ENCODE data around the gene FZD4. TPM values are rescaled to one million over a fixed set of nuclear protein-coding genes. Genes with fewer than 3 reads are reported as not detected.

The FZD4 gene
- total RNA-seq, 6 experiments from 2014 or later = 12.5 to 26.1 (median 17.1) TPM

DNA sequence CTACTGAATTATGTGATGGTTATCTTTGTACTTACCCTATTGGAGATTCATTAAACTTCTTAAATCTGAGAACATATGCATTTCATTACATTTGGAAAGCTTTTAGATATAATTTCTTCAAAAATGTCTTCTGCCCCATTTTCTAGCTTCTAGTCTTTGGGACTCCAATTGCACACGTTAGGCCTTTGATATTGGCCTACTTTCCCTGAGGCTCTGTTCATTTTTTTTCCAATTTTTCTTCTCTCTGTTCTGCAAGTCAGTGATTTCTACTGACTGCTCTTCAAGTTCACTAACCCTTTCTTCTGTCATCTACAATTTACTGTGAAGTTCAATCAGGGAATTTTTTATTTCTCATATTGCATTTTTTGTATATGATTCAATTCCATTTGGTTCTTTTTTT lies 43.0 kb downstream of the FZD4 start:
- H3K9me3 ChIP-seq = no peaks in the 10 kb centered on the region
- no peak overlapping the region for H3K27ac ChIP-seq
- ATAC-seq = no peak
- no peak for DNase-seq
- H3K27me3 ChIP-seq = no peaks in the 10 kb centered on the region
- intact Hi-C loops (cut with DNase I) = no loop called here
- no peaks in the 10 kb centered on the region for H3K36me3 ChIP-seq
- WGBS (ENCODE audit: insufficient coverage, low coverage, low lambda C conversion rate, missing lambda C conversion rate) = 8% methylated on average over 1 of the region's 1 CpG
- TF ChIP-seq POLR2A (IDR thresholded peaks at IDR 0.05) = no peak
- TF ChIP-seq, protein P1, sequence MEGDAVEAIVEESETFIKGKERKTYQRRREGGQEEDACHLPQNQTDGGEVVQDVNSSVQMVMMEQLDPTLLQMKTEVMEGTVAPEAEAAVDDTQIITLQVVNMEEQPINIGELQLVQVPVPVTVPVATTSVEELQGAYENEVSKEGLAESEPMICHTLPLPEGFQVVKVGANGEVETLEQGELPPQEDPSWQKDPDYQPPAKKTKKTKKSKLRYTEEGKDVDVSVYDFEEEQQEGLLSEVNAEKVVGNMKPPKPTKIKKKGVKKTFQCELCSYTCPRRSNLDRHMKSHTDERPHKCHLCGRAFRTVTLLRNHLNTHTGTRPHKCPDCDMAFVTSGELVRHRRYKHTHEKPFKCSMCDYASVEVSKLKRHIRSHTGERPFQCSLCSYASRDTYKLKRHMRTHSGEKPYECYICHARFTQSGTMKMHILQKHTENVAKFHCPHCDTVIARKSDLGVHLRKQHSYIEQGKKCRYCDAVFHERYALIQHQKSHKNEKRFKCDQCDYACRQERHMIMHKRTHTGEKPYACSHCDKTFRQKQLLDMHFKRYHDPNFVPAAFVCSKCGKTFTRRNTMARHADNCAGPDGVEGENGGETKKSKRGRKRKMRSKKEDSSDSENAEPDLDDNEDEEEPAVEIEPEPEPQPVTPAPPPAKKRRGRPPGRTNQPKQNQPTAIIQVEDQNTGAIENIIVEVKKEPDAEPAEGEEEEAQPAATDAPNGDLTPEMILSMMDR (IDR thresholded peaks at IDR 0.05) = no peak
- H3K4me1 ChIP-seq = no peaks in the 10 kb centered on the region
- H3K4me3 ChIP-seq = no peak overlapping the region

DNA sequence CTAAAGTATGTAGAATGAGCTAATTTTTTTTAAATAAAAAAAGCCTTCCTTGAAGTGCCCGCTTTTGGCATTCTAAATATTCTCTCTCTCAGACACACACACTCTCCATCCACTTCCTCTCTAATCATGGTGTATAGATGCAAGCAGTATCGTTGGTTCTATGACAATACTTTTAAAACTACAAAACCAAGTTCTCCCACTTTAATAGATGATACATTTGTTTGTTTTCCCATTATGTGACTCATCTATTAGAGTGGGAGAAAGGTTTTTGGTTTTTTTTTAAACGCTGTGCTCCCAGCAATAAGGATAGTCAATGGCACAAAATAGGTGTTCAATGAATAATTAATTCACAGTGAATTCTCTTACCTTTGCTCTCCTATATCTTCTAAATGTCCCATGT lies 44.6 kb downstream of the FZD4 start:
- no peak for DNase-seq
- Histone ChIP-seq H3K4me1 (no peaks in the 10 kb centered on the region), H3K4me3 (no peak overlapping the region), H3K27ac (no peak overlapping the region), H3K9me3 (no peaks in the 10 kb centered on the region), H3K36me3 (no peaks in the 10 kb centered on the region), H3K27me3 (no peaks in the 10 kb centered on the region)
- ATAC-seq = no peak
- no peak for TF ChIP-seq POLR2A (IDR thresholded peaks at IDR 0.05)
- TF ChIP-seq, protein P1 (IDR thresholded peaks at IDR 0.05) = no peak
- intact Hi-C loops (cut with DNase I) = no loop called here
- 91% methylated on average over 3 of the region's 3 CpGs for WGBS (ENCODE audit: insufficient coverage, low coverage, low lambda C conversion rate, missing lambda C conversion rate)

DNA sequence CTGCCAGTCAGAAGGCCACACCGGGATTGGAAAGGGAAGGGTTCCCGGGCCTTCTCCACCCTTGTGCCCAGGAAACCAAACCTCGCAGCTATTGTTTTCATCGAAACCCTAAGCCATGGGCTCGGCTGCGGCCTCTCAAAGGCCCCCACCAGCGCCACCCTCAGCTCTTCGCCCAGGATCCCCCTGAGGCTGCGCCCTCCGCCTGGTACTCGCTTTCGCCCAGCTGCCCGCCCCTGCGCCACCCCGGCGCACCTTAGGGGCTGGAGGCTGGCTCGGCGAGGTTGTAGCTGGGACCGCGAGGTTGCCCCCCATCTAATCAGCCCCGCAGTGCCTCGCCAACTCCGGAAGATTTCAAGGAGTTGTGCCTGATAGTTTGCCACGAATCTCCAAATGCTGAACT lies 49.0 kb downstream of the FZD4 start:
- WGBS (ENCODE audit: insufficient coverage, low coverage, low lambda C conversion rate, missing lambda C conversion rate) = 89% methylated on average over 12 of the region's 24 CpGs
- Histone ChIP-seq H3K4me3 (no peak overlapping the region), H3K27me3 (no peaks in the 10 kb centered on the region), H3K9me3 (no peaks in the 10 kb centered on the region), H3K27ac (no peak overlapping the region), H3K4me1 (no peaks in the 10 kb centered on the region), H3K36me3 (no peaks in the 10 kb centered on the region)
- intact Hi-C loops (cut with DNase I) = no loop called here
- no peak for DNase-seq
- no peak for TF ChIP-seq POLR2A (IDR thresholded peaks at IDR 0.05)
- TF ChIP-seq, protein P1 (IDR thresholded peaks at IDR 0.05) = no peak
- ATAC-seq = no peak

DNA sequence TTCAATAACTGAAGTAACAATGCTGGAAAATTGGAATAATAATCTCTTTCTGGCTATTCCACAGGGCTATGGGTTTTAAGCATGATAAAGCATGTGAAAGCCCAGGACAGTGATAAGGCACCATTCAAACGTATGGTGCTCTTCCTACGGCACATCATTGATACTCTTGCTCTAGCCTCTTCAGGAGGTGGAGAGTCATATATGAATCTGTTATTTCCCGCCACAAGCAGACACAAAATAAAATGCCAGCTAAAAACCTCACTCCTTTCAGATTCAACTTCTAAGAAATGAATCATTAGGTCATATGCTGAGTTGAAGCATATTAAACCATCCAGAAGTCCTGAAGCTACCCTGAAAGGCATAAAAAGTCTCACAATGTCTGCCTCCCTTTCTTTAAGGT lies 49.9 kb downstream of the FZD4 start:
- 97% methylated on average over 3 of the region's 3 CpGs for WGBS (ENCODE audit: insufficient coverage, low coverage, low lambda C conversion rate, missing lambda C conversion rate)

More for the DNA sequence above, 49.9 kb downstream of the FZD4 start:
- Histone ChIP-seq H3K4me1 (no peaks in the 10 kb centered on the region), H3K4me3 (no peak overlapping the region), H3K36me3 (no peaks in the 10 kb centered on the region), H3K27me3 (no peaks in the 10 kb centered on the region), H3K27ac (no peak overlapping the region), H3K9me3 (no peaks in the 10 kb centered on the region)
- TF ChIP-seq, protein P1 (IDR thresholded peaks at IDR 0.05) = no peak
- TF ChIP-seq POLR2A (IDR thresholded peaks at IDR 0.05) = no peak
- no peak for DNase-seq
- no peak for ATAC-seq
- intact Hi-C loops (cut with DNase I) = no loop called here
